OCI-LY7 (cell line): ENCODE results near the gene SLC37A1. TPM values are rescaled to one million over a fixed set of nuclear protein-coding genes. Genes with fewer than 3 reads are reported as not detected.

ENCODE experiments used
- BruUV-seq: library from RNA; stranded (reverse); fragments of 400-500 nt; replicated peaks from 2 replicates; lab custom pipeline; 2021; lab: Mats Ljungman, UMichigan
- CTCF ChIA-PET: fragments of 300-600 bp; sonication (Branson Sonifier 250); formaldehyde crosslinking; loops from one replicate; lab custom pipeline; 2022; ENCODE audit warnings: antibody characterized with exemption; ENCODE audit not compliant: unreplicated experiment; lab: Charles Lee
- POLR2A ChIA-PET: fragments of 300-600 bp; sonication (Branson Sonifier 250); formaldehyde crosslinking; loops from one replicate; lab custom pipeline; 2022; ENCODE audit warnings: antibody characterized with exemption; lab: Charles Lee
- DNase-seq: peaks from one replicate; pipeline ENCODE4 v3.0.0-alpha.2; 2015; ENCODE audit warnings: low spot score
- H2AFZ ChIP-seq: fragments of 200-600 bp; sonication (generic), shearing (Covaris generic); 2 replicates; pipeline ENCODE4 v1.6.1; 2014; ENCODE audit warnings: mild to moderate bottlenecking, antibody characterized with exemption, low read length, moderate library complexity
- H3K27ac ChIP-seq: fragments of 200-600 bp; sonication (generic); 2 replicates; pipeline ENCODE4 v1.5.1; 2014; ENCODE audit warnings: mixed run types, low read depth, mild to moderate bottlenecking, moderate library complexity, low read length, inconsistent platforms; ENCODE audit not compliant: poor library complexity, severe bottlenecking
- H3K36me3 ChIP-seq: fragments of 200-600 bp; sonication (generic); 2 replicates; pipeline ENCODE4 v1.6.1; 2014; ENCODE audit warnings: mild to moderate bottlenecking, antibody characterized with exemption, low read length, moderate library complexity, mixed read lengths; ENCODE audit not compliant: insufficient read depth
- H3K4me1 ChIP-seq: fragments of 200-600 bp; sonication (generic); 2 replicates; pipeline ENCODE4 v1.5.1; 2014; ENCODE audit warnings: mild to moderate bottlenecking, low read length; ENCODE audit not compliant: insufficient read depth, poor library complexity, severe bottlenecking
- H3K4me2 ChIP-seq: fragments of 200-600 bp; sonication (generic); 2 replicates; pipeline ENCODE4 v1.6.1; 2014; ENCODE audit warnings: mild to moderate bottlenecking, low read length
- H3K4me3 ChIP-seq: fragments of 200-600 bp; sonication (generic); 2 replicates; pipeline ENCODE4 v1.5.1; 2014; ENCODE audit warnings: mild to moderate bottlenecking, low read depth, low read length; ENCODE audit not compliant: poor library complexity, severe bottlenecking
- H3K79me2 ChIP-seq: fragments of 200-600 bp; sonication (generic); 2 replicates; pipeline ENCODE4 v1.6.1; 2016; ENCODE audit warnings: low read depth, mild to moderate bottlenecking, low read length, moderate library complexity, mixed read lengths; ENCODE audit not compliant: insufficient read depth
- H3K9me2 ChIP-seq: fragments of 200-600 bp; sonication (generic); 2 replicates; pipeline ENCODE4 v1.6.1; 2016; ENCODE audit warnings: mild to moderate bottlenecking, low read length, mixed read lengths; ENCODE audit not compliant: insufficient read depth
- H3K9me3 ChIP-seq: fragments of 200-600 bp; sonication (generic); 2 replicates; pipeline ENCODE4 v1.6.1; 2014; ENCODE audit warnings: mild to moderate bottlenecking, mixed run types, low read length, mixed read lengths
- H4K20me1 ChIP-seq: fragments of 200-600 bp; sonication (generic); 2 replicates; pipeline ENCODE4 v1.6.1; 2014; ENCODE audit warnings: mild to moderate bottlenecking, antibody characterized with exemption, low read length, moderate library complexity, mixed read lengths; ENCODE audit not compliant: insufficient read depth
- EZH2phosphoT487 ChIP-seq: fragments of 200-600 bp; sonication (generic); IDR thresholded peaks from 2 replicates; pipeline ENCODE4 v1.6.1; 2018; ENCODE audit warnings: low read depth, borderline replicate concordance, mild to moderate bottlenecking, mixed run types, antibody characterized with exemption, low read length, moderate library complexity, mixed read lengths
- intact Hi-C: fragments of 100-400 bp; cut with micrococcal nuclease; formaldehyde crosslinking; loops from one replicate; pipeline ENCODE4 v1.10.0; 2022; ENCODE audit not compliant: unreplicated experiment
- total RNA-seq, 2 experiments: library from RNA; depleted of rRNA in 1 of 2; stranded (reverse); fragments of >200 nt in 1 of 2; shearing (Covaris generic) in 1 of 2; gene quantifications; 2 replicates each; pipeline ENCODE4 v1.2.3, GENCODE V29; 2014 to 2022
- TF ChIP-seq, protein P1 (sequence below): fragments of 200-600 bp; sonication (generic); conservative IDR thresholded peaks from 2 replicates; pipeline ENCODE4 v1.5.1; 2014; ENCODE audit warnings: mild to moderate bottlenecking, antibody characterized with exemption, low read length, moderate library complexity, mixed read lengths

Gene SLC37A1
- total RNA-seq, 2 experiments from 2014 or later: 22.5 to 27.6 TPM

DNA sequence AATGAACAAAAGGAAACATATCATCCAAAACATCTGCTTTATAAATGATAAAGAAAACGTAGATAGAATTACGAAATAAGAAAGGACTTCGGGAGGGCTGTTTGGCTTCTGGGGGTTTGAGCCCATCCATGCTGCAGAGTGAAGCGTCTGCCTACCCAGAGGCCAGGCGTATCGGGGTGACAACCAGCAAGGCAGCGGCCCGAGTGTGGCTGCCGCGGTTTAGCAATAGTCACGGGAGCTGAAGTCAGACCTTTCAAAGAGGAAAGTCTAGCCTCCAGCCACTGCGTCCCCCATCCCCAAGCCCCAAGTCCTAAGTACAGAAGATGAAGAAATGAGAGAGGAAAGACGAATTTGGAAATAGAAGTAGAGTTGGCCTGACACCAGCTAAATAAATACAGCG is 8.6 kb downstream of the SLC37A1 start:
- Histone ChIP-seq H3K79me2 (peaks cover 25% of the 10 kb centered on the region; the same call in 1 of the 2 replicates), H3K4me2 (no peak overlapping the region), H2AFZ (no peak overlapping the region), H3K4me3 (no peak overlapping the region), H3K4me1 (peaks cover 41% of the 10 kb centered on the region), H3K27ac (no peak overlapping the region), H3K9me2 (no peaks in the 10 kb centered on the region), H3K36me3 (peaks cover 89% of the 10 kb centered on the region), H3K9me3 (no peaks in the 10 kb centered on the region), H4K20me1 (no peaks in the 10 kb centered on the region)
- no peak for DNase-seq
- TF ChIP-seq, protein P1, sequence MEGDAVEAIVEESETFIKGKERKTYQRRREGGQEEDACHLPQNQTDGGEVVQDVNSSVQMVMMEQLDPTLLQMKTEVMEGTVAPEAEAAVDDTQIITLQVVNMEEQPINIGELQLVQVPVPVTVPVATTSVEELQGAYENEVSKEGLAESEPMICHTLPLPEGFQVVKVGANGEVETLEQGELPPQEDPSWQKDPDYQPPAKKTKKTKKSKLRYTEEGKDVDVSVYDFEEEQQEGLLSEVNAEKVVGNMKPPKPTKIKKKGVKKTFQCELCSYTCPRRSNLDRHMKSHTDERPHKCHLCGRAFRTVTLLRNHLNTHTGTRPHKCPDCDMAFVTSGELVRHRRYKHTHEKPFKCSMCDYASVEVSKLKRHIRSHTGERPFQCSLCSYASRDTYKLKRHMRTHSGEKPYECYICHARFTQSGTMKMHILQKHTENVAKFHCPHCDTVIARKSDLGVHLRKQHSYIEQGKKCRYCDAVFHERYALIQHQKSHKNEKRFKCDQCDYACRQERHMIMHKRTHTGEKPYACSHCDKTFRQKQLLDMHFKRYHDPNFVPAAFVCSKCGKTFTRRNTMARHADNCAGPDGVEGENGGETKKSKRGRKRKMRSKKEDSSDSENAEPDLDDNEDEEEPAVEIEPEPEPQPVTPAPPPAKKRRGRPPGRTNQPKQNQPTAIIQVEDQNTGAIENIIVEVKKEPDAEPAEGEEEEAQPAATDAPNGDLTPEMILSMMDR: no peak
- TF ChIP-seq EZH2phosphoT487: no peak
- intact Hi-C loops: no loop called here
- BruUV-seq: no TSS peak
- ChIA-PET POLR2A (no interaction called here), CTCF (no interaction called here)

DNA sequence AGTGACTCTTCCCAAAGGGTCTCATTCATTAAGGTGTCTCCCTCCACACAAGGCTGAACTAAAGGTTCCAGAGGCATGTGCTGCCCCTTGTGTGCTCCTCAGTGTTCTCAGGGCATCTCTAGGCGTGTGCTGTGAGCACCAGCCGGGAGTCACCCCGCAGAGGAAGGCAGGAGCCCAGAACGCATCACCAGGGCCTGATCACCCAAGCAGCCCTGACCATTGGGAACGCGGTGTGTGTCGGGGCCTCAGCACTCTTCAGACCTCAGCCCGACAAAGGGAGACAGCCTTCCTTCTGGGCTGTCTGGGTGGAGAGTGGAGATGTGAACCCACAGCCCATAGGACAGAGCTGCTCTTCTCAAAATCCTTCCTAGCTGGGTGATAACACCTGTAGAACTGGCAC is 9.1 kb downstream of the SLC37A1 start:
- no peaks in the 10 kb centered on the region for H3K9me3 ChIP-seq
- no peak for TF ChIP-seq EZH2phosphoT487
- TF ChIP-seq, protein P1: no peak
- POLR2A ChIA-PET: interaction anchor here (1.1 kb wide), 1 partner anchor 13 kb away, joined by 4 read pairs; no protein-coding TSS in a partner anchor
- no peaks in the 10 kb centered on the region for H4K20me1 ChIP-seq
- CTCF ChIA-PET: no interaction called here
- intact Hi-C loops: no loop called here
- H3K4me3 ChIP-seq: no peak overlapping the region
- no peak overlapping the region for H3K27ac ChIP-seq
- DNase-seq: no peak
- H3K4me1 ChIP-seq: peaks cover 46% of the 10 kb centered on the region
- H3K79me2 ChIP-seq: peaks cover 28% of the 10 kb centered on the region; the same call in 1 of the 2 replicates
- H3K36me3 ChIP-seq: peaks cover 89% of the 10 kb centered on the region
- no TSS peak for BruUV-seq
- H2AFZ ChIP-seq: no peak overlapping the region
- no peaks in the 10 kb centered on the region for H3K9me2 ChIP-seq
- no peak overlapping the region for H3K4me2 ChIP-seq

DNA sequence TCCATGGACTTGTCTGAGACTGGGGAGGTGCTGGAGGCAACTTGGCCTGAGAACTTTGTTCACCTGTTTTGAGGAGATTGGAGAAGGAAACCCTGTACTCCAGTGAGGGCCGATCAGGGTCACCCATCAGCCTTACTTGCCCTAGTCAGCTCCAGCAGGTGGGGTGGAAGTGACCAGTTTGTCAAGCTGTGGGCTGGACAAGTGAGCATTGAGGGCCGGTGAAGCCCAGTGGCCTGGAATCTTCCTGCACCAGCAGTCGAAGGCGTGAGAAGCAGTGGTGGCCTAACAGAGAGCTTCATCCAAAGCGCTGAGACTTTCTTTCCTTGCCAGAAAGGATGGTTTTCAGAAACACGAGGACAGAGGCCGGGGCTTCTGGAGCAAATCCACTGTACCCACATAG is 9.6 kb downstream of the SLC37A1 start:
- ChIA-PET POLR2A (interaction anchor here (1.1 kb wide), 1 partner anchor 13 kb away, joined by 4 read pairs; no protein-coding TSS in a partner anchor), CTCF (no interaction called here)
- Histone ChIP-seq H3K79me2 (peaks cover 31% of the 10 kb centered on the region; the same call in 1 of the 2 replicates), H3K36me3 (peaks cover 89% of the 10 kb centered on the region), H3K4me2 (no peak overlapping the region), H2AFZ (no peak overlapping the region), H3K9me3 (no peaks in the 10 kb centered on the region), H4K20me1 (no peaks in the 10 kb centered on the region), H3K4me3 (no peak overlapping the region), H3K4me1 (peaks cover 50% of the 10 kb centered on the region), H3K27ac (no peak overlapping the region), H3K9me2 (no peaks in the 10 kb centered on the region)
- DNase-seq: no peak
- intact Hi-C loops: no loop called here
- no TSS peak for BruUV-seq
- TF ChIP-seq, protein P1: no peak
- TF ChIP-seq EZH2phosphoT487: no peak
